ENCODE results near the gene MYADML2.

MYADML2 gene

GRCh38 chr17:81978524-81979298 is 31.7 kb upstream of the MYADML2 start:
- DNase-seq (ENCODE audit: low read depth in 2 of 2) = no peak

DNA sequence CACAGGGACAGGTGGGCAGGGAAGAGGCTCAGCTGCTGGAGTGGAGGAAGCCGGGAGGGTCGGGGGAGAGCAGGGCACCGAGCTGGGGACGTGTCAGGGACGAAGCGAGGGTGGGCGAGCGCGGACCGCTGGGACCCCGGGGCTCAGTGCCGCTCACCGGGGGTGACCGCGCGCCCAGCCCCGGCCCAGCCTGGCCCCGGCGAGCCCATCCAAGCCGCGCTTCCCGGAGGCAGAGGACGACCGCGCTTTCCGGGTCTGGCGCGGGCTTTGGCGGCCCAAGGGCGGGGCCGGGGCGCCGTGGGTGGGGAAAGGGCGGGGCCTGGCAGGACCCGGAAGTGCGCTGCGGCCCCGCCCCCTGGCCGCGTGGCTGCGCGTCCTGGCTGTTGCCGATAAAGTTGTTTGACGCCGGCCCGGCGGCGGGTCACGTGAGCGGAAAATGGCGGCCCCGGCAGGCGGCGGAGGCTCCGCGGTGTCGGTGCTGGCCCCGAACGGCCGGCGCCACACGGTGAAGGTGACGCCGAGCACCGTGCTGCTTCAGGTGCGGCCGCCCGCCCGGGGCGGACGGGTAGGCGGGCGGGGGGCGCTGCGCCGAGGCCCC is 30.3 kb upstream of the MYADML2 start, which contains the start of gene ASPSCR1:
TSS of gene ASPSCR1 (plus strand) at position 419 of the 598 bp plus-strand sequence. CDS start at position 437, 18 bp downstream.
- DNase-seq (ENCODE audit: low read depth in 2 of 2) = peak; percentile 76 to 77

- no peak for DNase-seq (ENCODE audit: low read depth in 2 of 2)
These were observed 29.5 kb upstream of the MYADML2 start for GRCh38 chr17:81976332-81977210.

DNA sequence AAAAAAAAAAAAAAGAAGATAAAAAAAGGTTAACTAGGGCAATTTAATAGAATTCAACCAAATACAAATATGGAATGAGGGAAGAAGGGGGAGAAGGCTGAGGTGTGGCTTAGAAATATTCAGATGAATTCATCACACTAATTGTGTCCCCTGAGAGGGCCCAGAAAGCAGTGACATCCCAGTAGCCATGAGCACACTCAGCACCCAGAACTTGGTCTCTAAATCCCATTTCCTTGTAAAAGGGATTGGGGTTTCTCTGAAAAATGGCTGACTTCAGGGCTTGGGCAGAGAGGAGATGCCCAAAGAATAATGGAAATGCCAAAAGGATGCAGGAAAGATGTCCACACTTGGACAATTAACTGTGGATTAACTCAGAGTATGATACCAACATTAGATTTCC is 26.4 kb upstream of the MYADML2 start:
- DNase-seq (ENCODE audit: low read depth in 2 of 2) = no peak

GRCh38 chr17:81968850-81969812 is 22.1 kb upstream of the MYADML2 start:
- DNase-seq (ENCODE audit: low read depth in 2 of 2) = no peak

GRCh38 chr17:81968396-81968745 is 21.3 kb upstream of the MYADML2 start:
- DNase-seq (ENCODE audit: low read depth in 2 of 2) = no peak

DNA sequence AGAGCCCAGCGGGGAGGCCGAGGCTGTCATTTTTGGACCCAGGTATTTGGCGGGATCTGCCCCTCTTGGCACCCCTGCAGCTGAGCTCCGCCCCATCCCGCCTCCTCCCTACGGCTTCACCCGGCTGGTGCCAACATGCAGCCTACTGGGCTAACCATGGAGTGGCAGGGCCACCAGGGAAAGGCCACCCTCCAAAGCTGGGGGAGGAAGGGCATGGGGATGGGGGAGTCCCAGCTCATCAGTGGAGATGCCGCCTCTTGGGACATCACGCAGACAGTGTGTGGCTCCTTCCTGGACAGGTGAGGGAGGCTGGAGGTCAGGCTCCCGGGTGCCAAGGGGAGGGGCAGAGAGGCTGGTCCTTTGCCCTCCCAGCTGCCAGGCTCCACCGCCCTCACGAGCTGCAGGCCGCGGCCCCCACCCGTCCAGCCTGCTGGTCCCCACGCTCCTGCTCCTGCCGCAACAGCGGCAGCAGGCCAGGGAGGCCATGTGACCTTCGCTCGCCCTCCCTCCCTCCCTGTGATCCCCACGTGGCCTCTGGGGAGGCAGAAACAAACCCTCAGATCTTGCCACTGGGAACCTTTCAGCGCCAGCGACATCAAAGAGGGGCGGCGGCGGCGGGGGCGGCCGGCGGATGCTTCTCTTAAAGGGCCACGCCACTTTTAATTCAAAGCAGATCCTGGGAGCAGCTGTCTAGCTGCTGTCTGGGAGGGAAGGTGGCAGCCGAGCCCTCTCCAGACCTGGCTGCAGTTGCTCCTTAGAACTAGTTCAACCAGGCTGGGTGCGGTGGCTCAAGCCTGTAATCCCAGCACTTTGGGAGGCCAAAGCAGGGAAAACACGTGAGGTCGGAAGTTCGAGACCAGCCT is 20.7 kb upstream of the MYADML2 start:
- peak; percentile 10 to 19 for DNase-seq (ENCODE audit: low read depth in 2 of 2)

DNA sequence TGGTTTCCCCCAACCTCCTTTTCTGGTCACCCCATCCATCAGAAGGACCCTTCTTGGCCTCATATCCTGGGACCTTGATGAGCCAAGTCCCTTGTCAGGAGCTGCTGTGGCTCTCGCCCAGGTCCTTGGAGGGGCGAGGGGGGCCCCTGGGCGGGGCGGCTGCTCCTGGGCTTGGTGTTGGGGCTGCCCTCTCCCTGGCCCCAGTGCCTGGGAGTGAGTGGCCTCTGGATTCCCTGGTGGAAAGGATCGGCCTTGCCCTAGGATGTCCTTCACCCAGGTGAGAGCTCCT is 20.2 kb upstream of the MYADML2 start:
- DNase-seq (ENCODE audit: low read depth in 2 of 2) = no peak

GRCh38 chr17:81966343-81967243 is 19.6 kb upstream of the MYADML2 start:
- no peak for DNase-seq (ENCODE audit: low read depth in 2 of 2)

DNA sequence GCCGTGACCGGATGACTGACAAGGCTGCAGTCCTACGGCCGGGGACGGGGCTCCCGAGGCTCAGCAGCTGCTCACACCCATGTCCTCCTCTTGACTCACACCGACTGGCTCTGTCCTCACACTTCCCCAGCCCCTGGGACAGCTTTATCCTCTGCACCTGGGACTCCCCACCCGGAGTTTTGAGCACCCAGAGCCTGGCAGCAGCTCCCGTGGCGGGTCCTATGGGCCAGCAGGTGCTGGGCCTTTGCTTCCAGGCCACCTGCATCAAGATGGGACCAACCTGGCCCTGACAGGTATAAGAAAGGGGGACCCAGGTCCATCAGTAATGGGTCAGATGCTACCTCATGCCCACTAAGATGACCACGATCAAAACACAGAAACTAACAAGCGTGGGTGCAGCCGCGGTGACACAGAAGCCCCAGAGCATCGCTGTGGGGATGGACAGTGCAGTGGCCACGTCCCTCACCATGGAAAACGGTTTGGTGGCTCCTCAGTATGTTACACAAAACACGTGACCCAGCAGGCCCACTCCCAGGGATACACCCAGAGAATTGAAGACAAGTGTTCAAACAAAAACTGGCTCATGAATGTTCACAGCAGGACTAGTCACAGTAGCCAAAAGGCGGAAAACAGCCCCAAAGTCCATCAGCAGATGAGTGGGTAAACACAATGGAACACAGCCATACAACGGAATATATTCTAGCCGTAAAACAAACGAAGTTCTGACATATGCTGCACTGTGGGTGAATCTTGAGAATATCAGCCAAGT is 17.2 kb upstream of the MYADML2 start:
- no peak for DNase-seq (ENCODE audit: low read depth in 2 of 2)

- DNase-seq (ENCODE audit: low read depth in 2 of 2) = no peak
These were observed 15.7 kb upstream of the MYADML2 start for GRCh38 chr17:81962499-81963441.

GRCh38 chr17:81961521-81962498 is 14.8 kb upstream of the MYADML2 start:
- no peak for DNase-seq (ENCODE audit: low read depth in 2 of 2)

DNA sequence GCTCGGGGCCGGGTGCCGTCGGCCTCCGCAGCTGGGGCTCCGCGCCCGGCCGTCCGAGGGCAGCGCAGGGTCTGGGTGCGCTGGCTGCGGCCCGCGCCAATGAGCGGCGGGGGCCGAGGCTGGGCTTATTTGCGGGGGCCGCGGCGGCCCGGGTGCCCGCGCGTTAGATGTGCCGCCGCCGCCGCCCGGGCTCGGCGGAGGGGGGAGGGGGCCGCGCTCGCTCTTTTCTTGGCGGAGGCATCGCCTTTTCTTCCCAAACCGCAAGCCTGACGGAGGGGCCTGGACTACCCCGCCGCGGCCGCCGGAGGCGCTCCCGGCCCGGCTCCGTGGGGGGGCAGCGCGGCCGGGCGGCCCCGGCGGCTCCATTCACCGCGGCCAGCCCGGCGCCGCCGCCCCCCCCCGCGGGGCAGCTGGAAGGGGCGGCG is 14.1 kb upstream of the MYADML2 start, which contains the start of gene NOTUM:
TSS of gene NOTUM (minus strand) at position 101 of the 425 bp plus-strand sequence. CDS start 278 bp downstream, outside the sequence.
- DNase-seq (ENCODE audit: low read depth in 2 of 2) = no peak

- no peak for DNase-seq (ENCODE audit: low read depth in 2 of 2)
These were observed 13.3 kb upstream of the MYADML2 start for GRCh38 chr17:81960130-81960958.
